CD4-positive, alpha-beta T cell (primary cell): ENCODE measurements around the gene MCRIP1. TPM values are rescaled to one million over a fixed set of nuclear protein-coding genes. Genes with fewer than 3 reads are reported as not detected.

Experiments used
- ATAC-seq: fragments of 200-7000 bp; cut with Tn5 transposase; one replicate; pipeline ENCODE4 v1.10.0; 2022; ENCODE audit warnings: mild to moderate bottlenecking; ENCODE audit not compliant: poor library complexity
- CTCF ChIA-PET: fragments of 350-600 bp; sonication (Branson Sonifier 250); formaldehyde crosslinking; loops from one replicate; lab custom pipeline; 2021; ENCODE audit warnings: antibody characterized with exemption, inconsistent platforms; lab: Charles Lee
- POLR2A ChIA-PET: fragments of 350-600 bp; sonication (Branson Sonifier 250); formaldehyde crosslinking; loops from one replicate; lab custom pipeline; 2021; ENCODE audit warnings: antibody characterized with exemption, inconsistent platforms; lab: Charles Lee
- DNase-seq, 14 experiments: peaks; one replicate each; pipeline ENCODE4 v3.0.0-alpha.2; 2013 to 2020; ENCODE audit warnings: mixed read lengths in 2 of 14
- H3K27ac ChIP-seq, 2 donors: one replicate each; pipeline versions ENCODE4 v1.5.1 to v1.7.0; 2013; ENCODE audit warnings: low read length in 2 of 2, low read depth in 1 of 2, mild to moderate bottlenecking in 1 of 2
- H3K27me3 ChIP-seq, 2 experiments: 1 replicate in 1 of 2; 2 replicates in 1 of 2; pipeline versions ENCODE4 v1.6.1 to v1.7.0; 2013; ENCODE audit warnings: low read length in 2 of 2, control low read depth in 1 of 2, mild to moderate bottlenecking in 1 of 2, moderate library complexity in 1 of 2; ENCODE audit not compliant: insufficient read depth in 2 of 2, control insufficient read depth in 1 of 2
- H3K36me3 ChIP-seq: one replicate; pipeline ENCODE4 v1.6.1; 2013; ENCODE audit warnings: low read length, control low read depth; ENCODE audit not compliant: insufficient read depth
- H3K4me1 ChIP-seq: one replicate; pipeline ENCODE4 v1.6.1; 2013; ENCODE audit warnings: low read length, control low read depth; ENCODE audit not compliant: insufficient read depth
- H3K4me3 ChIP-seq: one replicate; pipeline ENCODE4 v1.5.1; 2013; ENCODE audit warnings: mild to moderate bottlenecking, low read length, moderate library complexity
- H3K9me3 ChIP-seq, 2 experiments: 1 replicate in 1 of 2; 2 replicates in 1 of 2; pipeline versions ENCODE4 v1.6.1 to v1.7.0; 2013; ENCODE audit warnings: low read length in 2 of 2, mild to moderate bottlenecking in 2 of 2, control low read depth in 1 of 2, moderate library complexity in 1 of 2; ENCODE audit not compliant: control insufficient read depth in 1 of 2, insufficient read depth in 1 of 2
- H3K27ac Mint-ChIP-seq: one replicate; pipeline ENCODE4 v1.8.0; 2020; ENCODE audit warnings: mixed read lengths
- H3K27me3 Mint-ChIP-seq: one replicate; pipeline ENCODE4 v1.8.0; 2021; ENCODE audit warnings: mixed read lengths
- H3K36me3 Mint-ChIP-seq: one replicate; pipeline ENCODE4 v1.8.0; 2021; ENCODE audit warnings: low read depth, mixed read lengths
- H3K4me1 Mint-ChIP-seq: one replicate; pipeline ENCODE4 v1.8.0; 2021; ENCODE audit warnings: low read depth, mixed read lengths
- H3K4me3 Mint-ChIP-seq: one replicate; pipeline ENCODE4 v1.8.0; 2020; ENCODE audit warnings: mild to moderate bottlenecking, mixed read lengths
- H3K9me3 Mint-ChIP-seq: one replicate; pipeline ENCODE4 v1.8.0; 2020; ENCODE audit warnings: mixed read lengths
- intact Hi-C, 2 experiments: fragments of 100-400 bp; cut with DNase I in 1 of 2; cut with micrococcal nuclease in 1 of 2; formaldehyde crosslinking; loops; one replicate each; pipeline versions ENCODE4 v1.15.1 to v1.9.0; 2023 to 2025; cut with DNase I, micrococcal nuclease
- total RNA-seq, 174 experiments: library from RNA in 2 of 174; stranded (reverse) in 2 of 174; gene quantifications; one replicate each; pipeline ENCODE4 v1.2.3 and lab custom pipeline; 2021 to 2026
- TF ChIP-seq, protein P1 (sequence below): fragments of 200-600 bp; IDR thresholded peaks from one replicate; pipeline ENCODE4 v1.8.0; 2022; ENCODE audit warnings: antibody characterized with exemption, mild to moderate bottlenecking

The MCRIP1 gene
- total RNA-seq, 2 experiments from 2014 or later: 36.9 to 37.7 TPM

DNA sequence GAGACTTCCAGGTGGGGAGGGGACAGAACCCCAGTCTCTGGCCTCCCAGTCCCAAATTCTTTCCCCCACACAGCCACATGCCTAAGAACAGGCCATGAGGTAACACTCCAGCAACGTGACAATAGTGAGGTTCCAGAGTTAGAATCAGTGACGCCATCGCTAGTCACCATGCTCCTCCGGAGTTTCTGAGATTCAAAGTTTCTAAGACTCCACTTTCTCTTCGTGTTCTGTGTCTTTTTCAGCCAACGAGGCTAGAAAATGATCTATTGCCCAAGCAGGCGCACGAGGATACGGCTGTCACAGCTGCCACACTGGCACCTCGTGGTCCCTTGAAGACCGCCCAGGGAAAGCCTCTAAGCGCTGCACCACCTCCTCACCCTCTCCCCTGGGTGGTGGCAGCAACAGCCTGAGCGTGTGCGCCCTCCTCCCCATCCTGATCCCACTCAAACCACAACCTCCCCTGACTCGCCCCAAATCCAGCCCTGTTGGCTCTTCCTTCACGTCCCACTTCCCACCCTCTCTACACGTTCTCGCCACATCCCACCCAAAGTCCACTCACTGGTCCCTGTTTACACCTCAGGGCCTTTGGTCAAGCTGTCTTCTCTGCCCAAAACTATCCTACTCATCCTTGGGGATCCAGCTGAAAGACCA is 1.0 kb downstream of the MCRIP1 start:
- CTCF ChIA-PET: no interaction called here
- intact Hi-C loops: loop anchor here (2.0 to 5.0 kb wide), 4 partner anchors 29 to 85 kb away; partner anchors contain the start of genes ALYREF (in 1 of the 2), ANAPC11 (in 1 of the 2), ARHGDIA (in 1 of the 2) and P4HB (in 1 of the 2)

DNA sequence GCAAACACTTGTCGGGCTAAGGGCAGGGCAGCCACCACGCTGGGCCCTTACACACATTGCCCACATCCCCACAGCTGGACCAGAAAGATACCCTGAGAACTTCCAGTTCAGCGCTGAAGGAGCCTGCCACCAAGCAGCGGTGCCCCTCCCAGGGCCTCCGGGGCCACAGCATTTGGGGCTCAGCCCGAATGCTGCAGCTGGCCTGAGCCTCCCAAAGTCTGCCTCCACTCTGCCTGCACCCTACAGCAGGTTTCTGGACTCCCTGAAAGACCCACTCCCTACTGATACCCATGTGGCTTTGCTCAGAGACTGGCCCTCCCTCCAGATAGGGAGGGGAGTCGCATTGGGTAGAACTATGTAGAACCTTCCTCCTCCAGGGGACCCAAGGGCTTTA is 1.5 kb downstream of the MCRIP1 start:
- no peaks in the 10 kb centered on the region for H3K9me3 Mint-ChIP-seq
- TF ChIP-seq, protein P1, sequence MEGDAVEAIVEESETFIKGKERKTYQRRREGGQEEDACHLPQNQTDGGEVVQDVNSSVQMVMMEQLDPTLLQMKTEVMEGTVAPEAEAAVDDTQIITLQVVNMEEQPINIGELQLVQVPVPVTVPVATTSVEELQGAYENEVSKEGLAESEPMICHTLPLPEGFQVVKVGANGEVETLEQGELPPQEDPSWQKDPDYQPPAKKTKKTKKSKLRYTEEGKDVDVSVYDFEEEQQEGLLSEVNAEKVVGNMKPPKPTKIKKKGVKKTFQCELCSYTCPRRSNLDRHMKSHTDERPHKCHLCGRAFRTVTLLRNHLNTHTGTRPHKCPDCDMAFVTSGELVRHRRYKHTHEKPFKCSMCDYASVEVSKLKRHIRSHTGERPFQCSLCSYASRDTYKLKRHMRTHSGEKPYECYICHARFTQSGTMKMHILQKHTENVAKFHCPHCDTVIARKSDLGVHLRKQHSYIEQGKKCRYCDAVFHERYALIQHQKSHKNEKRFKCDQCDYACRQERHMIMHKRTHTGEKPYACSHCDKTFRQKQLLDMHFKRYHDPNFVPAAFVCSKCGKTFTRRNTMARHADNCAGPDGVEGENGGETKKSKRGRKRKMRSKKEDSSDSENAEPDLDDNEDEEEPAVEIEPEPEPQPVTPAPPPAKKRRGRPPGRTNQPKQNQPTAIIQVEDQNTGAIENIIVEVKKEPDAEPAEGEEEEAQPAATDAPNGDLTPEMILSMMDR: no peak
- H3K4me3 ChIP-seq: no peak overlapping the region
- peaks cover 19% of the 10 kb centered on the region for H3K4me1 Mint-ChIP-seq
- H3K4me1 ChIP-seq: peaks cover 28% of the 10 kb centered on the region
- CTCF ChIA-PET: no interaction called here
- no peak for DNase-seq
- H3K4me3 Mint-ChIP-seq: peak overlapping the region; percentile 93
- peak overlapping the region; percentile 88 for H3K27ac Mint-ChIP-seq
- no peak for ATAC-seq
- H3K27ac ChIP-seq: peak overlapping the region in 1 of 2 donors; percentile 59
- H3K27me3 Mint-ChIP-seq: no peaks in the 10 kb centered on the region
- H3K36me3 ChIP-seq: peaks cover 5% of the 10 kb centered on the region
- intact Hi-C loops: loop anchor here in 1 of 2 experiments (5.0 kb wide), 3 partner anchors 41 to 86 kb away; partner anchors contain the start of genes ALYREF, ANAPC11, ARHGDIA and SIRT7
- POLR2A ChIA-PET: interaction anchor here (2.8 kb wide), 1 partner anchor 128 kb away, joined by 13 read pairs; the partner anchor contains the start of gene MRPL12
- H3K9me3 ChIP-seq: no peaks in the 10 kb centered on the region
- H3K27me3 ChIP-seq: no peaks in the 10 kb centered on the region
- peaks cover 7% of the 10 kb centered on the region for H3K36me3 Mint-ChIP-seq

More for the DNA sequence above, 1.0 kb downstream of the MCRIP1 start:
- Mint-ChIP-seq H3K4me1 (peaks cover 19% of the 10 kb centered on the region), H3K27me3 (no peaks in the 10 kb centered on the region), H3K4me3 (peak overlapping the region; percentile 93), H3K9me3 (no peaks in the 10 kb centered on the region), H3K36me3 (peaks cover 7% of the 10 kb centered on the region), H3K27ac (peak overlapping the region; percentile 88)
- POLR2A ChIA-PET: interaction anchor here (2.8 kb wide), 1 partner anchor 129 kb away, joined by 13 read pairs; the partner anchor contains the start of gene MRPL12
- TF ChIP-seq, protein P1: no peak
- peak in 13 of 14 experiments; percentile 15 to 79 (median 35) for DNase-seq
- Histone ChIP-seq H3K27me3 (no peaks in the 10 kb centered on the region), H3K27ac (peak overlapping the region; percentile 59 to 64), H3K9me3 (no peaks in the 10 kb centered on the region), H3K36me3 (peaks cover 5% of the 10 kb centered on the region), H3K4me1 (peaks cover 28% of the 10 kb centered on the region), H3K4me3 (peak overlapping the region; percentile 80)
- ATAC-seq: peak; percentile 70

DNA sequence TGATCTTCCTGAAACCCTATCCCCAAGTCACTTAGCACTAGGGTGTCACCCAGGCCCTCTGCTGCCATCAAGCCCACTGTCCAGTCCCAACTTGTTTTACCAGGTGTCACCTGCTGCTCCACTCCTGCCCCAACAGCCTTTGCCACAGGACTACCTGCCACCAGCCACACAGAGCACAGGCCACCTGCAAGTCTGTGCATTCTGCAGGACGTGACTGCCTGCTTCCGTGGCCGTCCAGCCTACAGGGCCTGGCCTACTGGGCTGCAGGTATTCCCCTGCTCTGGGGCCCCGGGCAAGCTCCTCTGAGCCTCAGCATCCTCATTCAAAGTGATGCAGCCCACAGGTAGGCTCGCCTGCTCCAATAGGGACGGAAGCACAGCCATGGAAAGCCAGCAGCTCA is 3.2 kb downstream of the MCRIP1 start:
- Mint-ChIP-seq H3K4me3 (no peak overlapping the region), H3K36me3 (peaks cover 7% of the 10 kb centered on the region), H3K9me3 (no peaks in the 10 kb centered on the region), H3K27ac (no peak overlapping the region), H3K4me1 (peaks cover 19% of the 10 kb centered on the region), H3K27me3 (no peaks in the 10 kb centered on the region)
- no peak overlapping the region for H3K4me3 ChIP-seq
- peaks cover 5% of the 10 kb centered on the region for H3K36me3 ChIP-seq
- H3K27ac ChIP-seq: no peak overlapping the region
- DNase-seq (no peak), ATAC-seq (no peak)
- peaks cover 28% of the 10 kb centered on the region for H3K4me1 ChIP-seq
- TF ChIP-seq, protein P1: no peak
- ChIA-PET CTCF (no interaction called here), POLR2A (no interaction called here)
- H3K27me3 ChIP-seq: no peaks in the 10 kb centered on the region
- intact Hi-C loops: loop anchor here in 1 of 2 experiments (5.0 kb wide), 3 partner anchors 42 to 87 kb away; partner anchors contain the start of genes ALYREF, ANAPC11, ARHGDIA and SIRT7
- H3K9me3 ChIP-seq: no peaks in the 10 kb centered on the region
